NT2/D1 (cell line): ENCODE results near the gene PRKCH.

Experiments used
- SUZ12 ChIP-seq: IDR thresholded peaks from 2 replicates; pipeline ENCODE4 v1.6.1; 2011; ENCODE audit not compliant: insufficient read length, insufficient read depth; ENCODE audit errors: extremely low read depth
- YY1 ChIP-seq: IDR thresholded peaks from 2 replicates; pipeline ENCODE4 v1.6.1; 2011; ENCODE audit not compliant: insufficient read length, insufficient read depth
- ZNF274 ChIP-seq: IDR thresholded peaks from 2 replicates; pipeline ENCODE4 v1.6.1; 2011; ENCODE audit warnings: mild to moderate bottlenecking, low read depth, low read length

DNA sequence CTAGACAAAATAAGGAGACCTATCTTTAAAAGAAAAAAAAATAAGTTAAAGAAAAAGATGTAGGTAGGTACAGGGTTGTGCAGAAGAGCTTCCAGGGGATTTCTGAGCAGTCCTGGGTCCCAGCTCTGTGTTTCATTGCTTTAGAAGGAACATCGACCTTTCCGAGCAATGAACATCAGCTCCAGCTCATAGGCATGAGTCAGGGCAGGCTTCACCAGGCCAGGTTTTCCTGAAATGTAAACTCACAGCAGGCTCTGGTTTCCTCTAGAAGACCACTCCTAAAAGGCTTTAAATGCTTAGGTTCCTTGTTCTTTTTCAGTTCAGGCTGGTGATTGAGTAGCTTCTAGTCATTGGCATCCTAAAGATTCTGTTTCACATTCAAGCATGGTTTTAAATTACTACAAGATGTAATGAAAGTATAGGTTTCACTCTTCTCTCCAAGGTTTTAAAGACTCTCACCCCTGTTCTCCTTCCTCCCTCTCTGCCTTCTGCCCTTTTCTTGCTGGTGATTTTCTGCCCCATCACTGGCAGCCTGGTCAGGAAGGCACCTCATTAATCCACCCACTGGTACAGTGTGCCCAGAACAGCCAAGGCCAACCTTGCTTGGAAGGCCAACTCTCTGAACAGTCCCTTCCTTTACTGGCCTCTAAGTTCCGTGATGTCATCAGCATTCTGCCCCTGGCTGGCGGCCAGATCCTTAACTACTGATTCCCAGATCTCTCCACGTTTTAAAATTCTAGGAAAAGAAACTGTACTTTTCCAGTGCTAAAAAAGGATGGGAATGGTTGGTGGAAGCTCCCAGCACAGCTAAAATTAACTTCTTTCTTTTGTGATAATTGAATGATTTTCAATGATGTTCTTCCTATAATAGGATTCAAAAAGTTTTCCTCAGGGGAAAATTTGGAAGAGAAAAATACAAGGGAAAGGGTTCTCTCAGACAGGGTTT, 264.5 kb downstream of the PRKCH start:
- no peak for TF ChIP-seq ZNF274
- TF ChIP-seq YY1: no peak
- TF ChIP-seq SUZ12: no peak
